GM21367 (cell line): ENCODE data around the gene CRHR2.

ENCODE experiments used
- ATAC-seq: cut with Tn5 transposase; IDR thresholded peaks from one replicate; pipeline ENCODE4 v1.9.1; 2021; ENCODE audit not compliant: unreplicated experiment

Gene CRHR2

DNA sequence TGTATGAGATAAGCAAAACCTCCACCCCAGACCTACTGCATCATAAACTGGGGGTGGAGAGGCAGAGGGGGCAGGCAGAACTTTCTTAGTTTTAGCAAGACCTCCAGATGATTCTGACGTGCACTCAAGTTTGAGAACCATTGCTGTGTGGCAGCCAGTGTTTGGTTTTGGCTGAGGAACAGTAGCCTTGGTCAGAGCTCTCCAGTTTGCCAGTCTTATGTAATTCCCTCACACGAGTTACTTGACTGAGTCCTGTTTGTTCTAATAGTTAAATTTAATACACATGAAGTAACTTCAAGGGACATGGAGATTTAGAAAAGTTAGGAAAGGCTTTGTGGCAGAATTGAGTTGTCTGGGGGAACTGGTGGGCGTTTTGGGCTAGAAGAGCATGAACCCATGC is 49.0 kb downstream of the CRHR2 start:
- ATAC-seq = no peak

GRCh38 chr7:30630986-30631385 is 51.3 kb downstream of the CRHR2 start:
- no peak for ATAC-seq

DNA sequence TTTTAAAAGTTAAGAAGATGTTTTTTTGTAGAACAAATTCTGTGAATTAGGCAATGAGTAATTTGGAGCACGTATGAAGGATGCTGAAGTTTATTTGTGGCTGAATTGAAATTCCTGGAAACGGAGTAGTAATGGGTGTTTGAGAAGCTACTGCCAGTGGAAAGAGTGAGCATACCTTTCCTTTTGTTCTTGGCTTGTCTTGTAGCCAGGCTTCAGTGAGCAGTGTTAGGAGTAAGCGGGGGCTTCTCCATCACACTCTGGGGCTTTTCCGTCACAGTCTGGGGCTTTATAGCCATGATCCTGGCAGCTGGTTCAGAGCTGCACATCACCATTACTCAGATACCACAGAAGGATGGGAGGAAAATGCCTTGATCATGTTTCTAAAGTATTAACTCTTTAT is 55.2 kb downstream of the CRHR2 start:
- ATAC-seq = no peak

GRCh38 chr7:30625283-30625682 is 57.0 kb downstream of the CRHR2 start:
- ATAC-seq = no peak

GRCh38 chr7:30618961-30619360 is 63.3 kb downstream of the CRHR2 start:
- ATAC-seq = no peak

DNA sequence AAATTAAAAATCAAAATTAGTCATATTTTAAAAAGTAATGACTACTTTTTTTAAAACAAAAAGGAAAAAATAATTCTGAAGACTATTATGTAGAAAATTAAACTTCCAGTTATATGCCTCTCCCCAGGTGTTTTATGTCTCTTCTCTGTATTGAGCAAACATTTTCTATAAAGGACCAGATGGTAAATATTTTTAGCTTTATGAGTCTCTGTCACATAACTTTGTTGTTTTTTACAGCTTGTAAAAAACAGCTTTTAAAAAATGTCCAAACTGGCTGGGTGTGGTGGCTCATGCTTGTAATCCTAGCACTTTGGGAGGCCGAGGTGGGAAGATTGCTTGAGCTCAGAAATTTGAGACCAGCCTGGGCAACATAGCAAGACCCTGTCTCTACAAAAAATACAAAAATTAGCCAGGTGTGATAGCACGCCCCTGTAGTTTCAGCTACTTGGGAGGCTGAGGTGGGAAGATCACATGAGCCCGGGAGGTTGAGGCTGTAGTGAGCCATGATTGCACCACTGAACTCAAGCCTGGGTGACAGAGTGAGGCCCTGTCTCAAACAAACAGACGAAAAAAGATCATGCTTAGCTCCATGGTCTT is 64.1 kb downstream of the CRHR2 start:
- no peak for ATAC-seq

DNA sequence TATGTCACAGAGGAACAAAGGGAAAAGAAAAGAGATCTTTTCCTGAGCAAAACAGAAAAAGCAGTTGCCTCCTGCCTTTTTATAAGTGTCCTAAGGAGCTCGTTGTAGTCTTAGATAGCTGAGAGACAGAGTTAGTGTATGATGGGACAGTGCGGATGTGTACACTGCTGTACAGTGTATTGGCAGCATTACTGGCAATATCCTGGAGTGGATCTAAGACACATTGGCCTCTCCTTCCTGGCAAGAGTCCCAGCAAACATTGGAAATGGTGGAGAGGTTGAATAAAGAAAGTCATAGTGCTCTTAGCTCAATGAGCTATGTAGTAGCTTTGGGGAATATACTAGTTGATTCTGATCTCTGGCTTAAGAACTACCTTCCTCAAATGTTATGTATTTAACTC is 64.9 kb downstream of the CRHR2 start:
- ATAC-seq = no peak

GRCh38 chr7:30616318-30616717 is 65.9 kb downstream of the CRHR2 start:
- no peak for ATAC-seq

DNA sequence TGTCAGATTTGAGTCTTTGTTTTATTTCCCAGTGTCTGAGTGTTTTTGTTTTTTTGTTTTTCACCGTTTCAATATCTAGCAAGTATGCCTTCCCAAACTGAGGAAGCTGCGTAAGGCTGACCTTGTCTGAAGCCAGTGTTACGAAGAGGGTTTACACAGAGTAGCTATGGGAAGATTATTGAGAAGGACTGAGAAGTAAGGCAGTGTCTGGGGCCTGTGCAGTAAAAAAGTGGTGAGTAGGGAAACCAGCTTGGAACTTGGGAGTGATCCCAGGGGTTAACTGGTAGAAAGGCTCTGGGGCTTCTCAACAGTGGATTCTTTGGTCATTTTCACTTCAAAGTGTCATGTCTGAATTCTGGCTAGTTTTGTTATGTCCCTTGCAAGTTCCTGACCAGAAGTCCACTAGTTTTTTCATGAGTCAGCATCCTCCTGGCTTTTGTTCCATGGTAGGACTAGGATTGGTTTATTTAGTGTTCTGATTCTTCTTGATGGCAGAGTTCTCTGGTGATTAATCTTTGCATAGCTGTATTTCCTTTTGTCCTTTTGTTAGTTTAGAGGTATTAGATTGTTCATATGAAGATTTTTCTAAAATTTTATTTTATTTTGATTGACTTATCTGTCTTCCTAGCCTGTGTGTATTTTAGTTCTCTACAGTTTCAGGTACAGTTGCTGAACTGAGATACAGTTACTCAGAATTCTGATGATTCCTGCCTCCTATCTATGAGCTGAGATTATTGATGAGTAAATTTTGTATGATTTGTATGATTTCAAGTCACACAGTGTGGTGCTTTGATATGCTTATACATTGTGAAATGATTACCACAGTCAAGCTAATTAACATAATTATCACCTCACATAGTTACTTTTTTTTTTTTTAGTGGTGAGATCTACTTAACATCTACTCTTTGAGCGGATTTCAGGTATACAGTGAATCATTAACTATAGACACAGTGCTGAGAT is 68.6 kb downstream of the CRHR2 start:
- ATAC-seq = no peak

DNA sequence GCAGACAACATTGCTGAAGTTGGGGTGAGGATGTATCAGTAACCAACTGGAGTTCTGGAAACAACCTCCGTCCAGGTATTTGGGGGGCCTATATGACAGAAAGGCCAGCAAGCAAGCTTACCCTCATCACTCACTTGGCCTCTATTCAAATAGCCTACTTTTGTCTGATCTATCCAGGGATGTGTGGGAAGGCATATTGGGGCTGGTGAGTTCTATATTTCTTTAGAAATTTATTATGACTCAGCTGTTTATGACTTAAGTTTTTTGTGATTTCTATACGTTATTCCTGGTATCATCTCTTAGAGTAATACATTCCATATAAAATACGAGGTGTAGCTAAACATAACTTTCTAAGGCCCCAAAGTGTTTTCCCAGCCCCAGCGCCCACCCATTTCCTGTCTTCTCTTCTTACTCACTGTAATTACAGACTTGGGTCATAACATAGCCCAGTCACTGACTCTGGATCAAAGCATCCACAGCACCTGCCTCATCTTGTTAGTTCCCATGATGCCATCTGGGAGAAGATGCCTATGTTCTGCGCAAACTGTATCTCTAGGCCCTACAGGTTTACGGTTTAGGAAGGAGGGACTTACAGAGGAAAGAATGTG is 69.5 kb downstream of the CRHR2 start:
- no peak for ATAC-seq

GRCh38 chr7:30605832-30606231 is 76.4 kb downstream of the CRHR2 start:
- ATAC-seq = no peak

GRCh38 chr7:30604901-30605300 is 77.4 kb downstream of the CRHR2 start:
- no peak for ATAC-seq
